Measurements from ENCODE around the gene FBXW4.

- TF ChIP-seq, protein P1, sequence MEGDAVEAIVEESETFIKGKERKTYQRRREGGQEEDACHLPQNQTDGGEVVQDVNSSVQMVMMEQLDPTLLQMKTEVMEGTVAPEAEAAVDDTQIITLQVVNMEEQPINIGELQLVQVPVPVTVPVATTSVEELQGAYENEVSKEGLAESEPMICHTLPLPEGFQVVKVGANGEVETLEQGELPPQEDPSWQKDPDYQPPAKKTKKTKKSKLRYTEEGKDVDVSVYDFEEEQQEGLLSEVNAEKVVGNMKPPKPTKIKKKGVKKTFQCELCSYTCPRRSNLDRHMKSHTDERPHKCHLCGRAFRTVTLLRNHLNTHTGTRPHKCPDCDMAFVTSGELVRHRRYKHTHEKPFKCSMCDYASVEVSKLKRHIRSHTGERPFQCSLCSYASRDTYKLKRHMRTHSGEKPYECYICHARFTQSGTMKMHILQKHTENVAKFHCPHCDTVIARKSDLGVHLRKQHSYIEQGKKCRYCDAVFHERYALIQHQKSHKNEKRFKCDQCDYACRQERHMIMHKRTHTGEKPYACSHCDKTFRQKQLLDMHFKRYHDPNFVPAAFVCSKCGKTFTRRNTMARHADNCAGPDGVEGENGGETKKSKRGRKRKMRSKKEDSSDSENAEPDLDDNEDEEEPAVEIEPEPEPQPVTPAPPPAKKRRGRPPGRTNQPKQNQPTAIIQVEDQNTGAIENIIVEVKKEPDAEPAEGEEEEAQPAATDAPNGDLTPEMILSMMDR (IDR thresholded peaks at IDR 0.05): no peak
- no peak for TF ChIP-seq POLR2AphosphoS5 (IDR thresholded peaks at IDR 0.05)
These were observed 85.5 kb downstream of the FBXW4 start for GRCh38 chr10:101609481-101609880.

Measured in transverse colon (tissue), 4 donors.